K562 (cell line): ENCODE data around the gene TIGD1. TPM values are rescaled to one million over a fixed set of nuclear protein-coding genes. Genes with fewer than 3 reads are reported as not detected.

Experiments used
- ATAC-seq: fragments of 200-7000 bp; cut with Tn5 transposase; 3 replicates; pipeline ENCODE4 v1.9.1; 2020; ENCODE audit warnings: moderate library complexity
- BruUV-seq: library from RNA; stranded (reverse); fragments of 400-500 nt; replicated peaks from 2 replicates; lab custom pipeline; 2021; lab: Mats Ljungman, UMichigan
- CTCF ChIA-PET: fragments of 300-600 bp; formaldehyde crosslinking; extraction: SDS; loops from one replicate; lab custom pipeline; 2021; ENCODE audit warnings: low intra/inter-chr PET ratio; lab: Yijun Ruan, JAX
- POLR2A ChIA-PET: fragments of 300-600, 350-650 bp; sonication (Branson Sonifier 250); formaldehyde crosslinking; extraction: SDS; loops from one replicate; lab custom pipeline; 2021; ENCODE audit warnings: antibody characterized with exemption, inconsistent platforms; lab: Yijun Ruan, JAX
- DNase-seq, 4 experiments: peaks; one replicate each; pipeline versions ENCODE4 v3.0.0 to v3.0.0-alpha.2; 2011 to 2018; ENCODE audit warnings: low spot score in 3 of 4, mixed read lengths in 3 of 4; ENCODE audit errors: extremely low read depth in 1 of 4
- FAIRE-seq: peaks from 2 replicates; lab custom pipeline; 2011; peaks lifted over from hg19 to GRCh38; lab: Jason Lieb, UNC
- H2AFZ ChIP-seq: 2 replicates; pipeline ENCODE4 v1.6.0; 2011; ENCODE audit warnings: low read depth, low read length, control low read depth, inconsistent platforms
- H3K27ac ChIP-seq: fragments of 200-600 bp; 3 replicates; pipeline ENCODE4 v1.8.0; 2011; ENCODE audit warnings: low read depth, mild to moderate bottlenecking, control low read depth, inconsistent platforms, low read length, moderate library complexity, mixed read lengths; ENCODE audit errors: extremely low read depth
- H3K27me3 ChIP-seq, 2 experiments: fragments of 300-600 bp in 1 of 2; 2 replicates in 1 of 2; 3 replicates in 1 of 2; pipeline versions ENCODE4 v1.6.0 to v1.8.0; 2011; ENCODE audit warnings: inconsistent platforms in 2 of 2, low read length in 2 of 2, mild to moderate bottlenecking in 1 of 2, mixed read lengths in 1 of 2, moderate library complexity in 1 of 2; ENCODE audit not compliant: control insufficient read depth in 2 of 2, insufficient read depth in 2 of 2
- H3K36me3 ChIP-seq: fragments of 300-600 bp; 3 replicates; pipeline ENCODE4 v1.8.0; 2011; ENCODE audit warnings: mild to moderate bottlenecking, low read length, inconsistent platforms; ENCODE audit not compliant: control insufficient read depth, insufficient read depth
- H3K4me1 ChIP-seq, 2 experiments: fragments of 200-600 bp in 1 of 2; replicated peaks in 1 of 2; 2 replicates in 1 of 2; 3 replicates in 1 of 2; pipeline versions ENCODE4 v1.5.1 to v1.8.0; 2011; ENCODE audit warnings: inconsistent platforms in 2 of 2, low read length in 2 of 2, mild to moderate bottlenecking in 1 of 2, mixed read lengths in 1 of 2, moderate library complexity in 1 of 2; ENCODE audit not compliant: control insufficient read depth in 2 of 2, insufficient read depth in 2 of 2
- H3K4me2 ChIP-seq: 2 replicates; pipeline ENCODE4 v1.6.1; 2011; ENCODE audit warnings: low read length, control low read depth, inconsistent platforms, mixed read lengths; ENCODE audit not compliant: insufficient read depth
- H3K4me3 ChIP-seq: fragments of 200-600 bp; sonication (generic), shearing (Covaris generic); 2 replicates; pipeline ENCODE4 v1.5.1; 2016; ENCODE audit warnings: control low read depth, inconsistent platforms
- H3K79me2 ChIP-seq: fragments of 200-600 bp; 3 replicates; pipeline ENCODE4 v1.8.0; 2011; ENCODE audit warnings: low read length, inconsistent platforms; ENCODE audit not compliant: control insufficient read depth, insufficient read depth
- H3K9ac ChIP-seq, 2 experiments: 2 replicates each; pipeline versions ENCODE4 v1.6.0 to v1.6.1; 2011; ENCODE audit warnings: low read depth in 2 of 2, low read length in 2 of 2, control low read depth in 1 of 2, inconsistent platforms in 1 of 2, mild to moderate bottlenecking in 1 of 2, mixed read lengths in 1 of 2; ENCODE audit not compliant: insufficient read depth in 1 of 2
- H3K9me1 ChIP-seq: one replicate; pipeline ENCODE4 v1.6.0; 2011; ENCODE audit warnings: inconsistent platforms, mild to moderate bottlenecking, low read length, moderate library complexity; ENCODE audit not compliant: control insufficient read depth, insufficient read depth
- H3K9me3 ChIP-seq: replicated peaks from 2 replicates; pipeline ENCODE4 v1.5.1; 2011; ENCODE audit warnings: low read depth, low read length, inconsistent platforms; ENCODE audit not compliant: control insufficient read depth, insufficient read depth
- H4K20me1 ChIP-seq: replicated peaks from 2 replicates; pipeline ENCODE4 v1.6.1; 2011; ENCODE audit warnings: low read length, inconsistent platforms, mixed read lengths; ENCODE audit not compliant: control insufficient read depth, insufficient read depth
- ARID2 ChIP-seq: fragments of 450-650 bp; IDR thresholded peaks from 2 replicates; pipeline ENCODE4 v1.6.1; 2017; ENCODE audit warnings: antibody characterized with exemption, mild to moderate bottlenecking
- CEBPG ChIP-seq, 3 experiments: fragments of 200-800 bp in 1 of 3; sonication (Bioruptor generic) in 1 of 3; sonication (generic) in 1 of 3; formaldehyde crosslinking in 1 of 3; IDR thresholded peaks in 2 of 3; conservative IDR thresholded peaks in 1 of 3; 2 replicates each; pipeline versions ENCODE4 v1.6.1 to v1.8.0; 2016 to 2022; ENCODE audit warnings: missing compliant biosample characterization in 2 of 3, missing genetic modification characterization in 2 of 3, mild to moderate bottlenecking in 1 of 3, missing genetic modification reagents in 1 of 3
- DLX4 ChIP-seq: fragments of 250-450 bp; sonication (Bioruptor Pico); IDR thresholded peaks from 2 replicates; pipeline ENCODE4 v1.6.1; 2021; ENCODE audit warnings: mild to moderate bottlenecking
- KLF1 ChIP-seq: fragments of 450-650 bp; IDR thresholded peaks from 2 replicates; pipeline ENCODE4 v1.6.1; 2016; ENCODE audit warnings: missing genetic modification characterization, missing compliant biosample characterization
- NR4A1 ChIP-seq, 2 experiments: fragments of 250-450 bp in 1 of 2; fragments of 450-650 bp in 1 of 2; sonication (Bioruptor Pico) in 1 of 2; IDR thresholded peaks; 2 replicates each; pipeline versions ENCODE4 v1.4.0 to v1.6.1; 2016 to 2020; ENCODE audit warnings: mild to moderate bottlenecking in 2 of 2, missing compliant biosample characterization in 1 of 2, missing genetic modification characterization in 1 of 2, moderate library complexity in 1 of 2
- SFPQ ChIP-seq: fragments of 200-400 bp; formaldehyde crosslinking; IDR thresholded peaks from 2 replicates; pipeline ENCODE4 v1.6.1; 2017; ENCODE audit warnings: mild to moderate bottlenecking, low read depth, low read length, moderate library complexity
- STAT5B ChIP-seq: fragments of 250-450 bp; sonication (Bioruptor Pico); IDR thresholded peaks from 2 replicates; pipeline ENCODE4 v1.8.0; 2021; ENCODE audit warnings: mild to moderate bottlenecking, inconsistent platforms
- ZNF232 ChIP-seq: sonication (generic); formaldehyde crosslinking; IDR thresholded peaks from 2 replicates; pipeline ENCODE4 v1.8.0; 2022; ENCODE audit warnings: mild to moderate bottlenecking, missing genetic modification reagents
- ZNF274 ChIP-seq: IDR thresholded peaks from 2 replicates; pipeline ENCODE4 v1.6.1; 2011; ENCODE audit warnings: low read depth, mild to moderate bottlenecking, low read length, moderate library complexity, borderline replicate concordance
- ZNF79 ChIP-seq: fragments of 250-450 bp; sonication (Bioruptor Pico); IDR thresholded peaks from 2 replicates; pipeline ENCODE4 v1.4.0; 2020; ENCODE audit warnings: low read depth, mild to moderate bottlenecking, moderate library complexity
- WGBS: fragments of 100-300 bp; shearing (Covaris generic); methylation state at CpG from one replicate; pipeline ENCODE4 v1.1.6; 2016; ENCODE audit warnings: low coverage, mixed read lengths; ENCODE audit not compliant: insufficient coverage; ENCODE audit errors: missing lambda C conversion rate; 5-methylcytosine and 5-hydroxymethylcytosine counted together
- in situ Hi-C: fragments of 300-500 bp; cut with MboI; formaldehyde crosslinking; loops from 4 replicates; pipeline ENCODE4 v1.15.0; 2018; ENCODE audit warnings: inconsistent platforms, mixed read lengths
- intact Hi-C: fragments of 100-400 bp; cut with micrococcal nuclease; formaldehyde crosslinking; loops from 2 replicates; pipeline ENCODE4 v1.14.2; 2022
- polyA plus RNA-seq, 8 experiments: library from polyadenylated mRNA; depleted of rRNA in 4 of 8; stranded (reverse) in 5 of 8; unstranded in 3 of 8; fragments of >200 nt; fragmentation: Nextera tagmentation in 2 of 8; fragmentation: Illumina TruSeq in 1 of 8; extraction: Ambion mirVana in 2 of 8; extraction: Trizol in 1 of 8; gene quantifications; 2 replicates each; pipeline versions ENCODE4 v1.2.1 to v1.2.3, GENCODE V29; 2011 to 2014; ENCODE audit warnings: inconsistent platforms in 1 of 8, missing spikeins in 1 of 8
- total RNA-seq, 7 experiments: library from RNA; depleted of rRNA in 6 of 7; stranded (reverse); fragments of >200 nt in 6 of 7; fragmentation: Illumina TruSeq in 2 of 7; extraction: Trizol in 2 of 7; gene quantifications; 2 replicates each; pipeline versions ENCODE4 v1.2.1 to v1.2.3, GENCODE V29; 2011 to 2021; ENCODE audit warnings: low replicate concordance in 1 of 7
- TF ChIP-seq, protein P1 (sequence below): fragments of 250-450 bp; sonication (Bioruptor Pico); IDR thresholded peaks from 2 replicates; pipeline ENCODE4 v1.5.1; 2021; ENCODE audit warnings: mild to moderate bottlenecking
- TF ChIP-seq, protein P2 (sequence below), 2 experiments: IDR thresholded peaks; 2 replicates each; pipeline ENCODE4 v1.6.1; 2012; ENCODE audit warnings: improper control_type of control experiment in 2 of 2, low read depth in 2 of 2, low read length in 2 of 2, borderline replicate concordance in 1 of 2

Gene TIGD1
- total and polyA plus RNA-seq, 9 of the 15 experiments (the other 6 are each of a cell fraction or from before 2014, with no cell fraction given), result 2.0 to 10.1 (median 6.6) TPM

GRCh38 chr2:232528746-232529460, 21.5 kb downstream of the TIGD1 start:
- Histone ChIP-seq H3K9ac (no peak overlapping the region), H3K4me3 (no peak overlapping the region), H3K4me2 (no peak overlapping the region), H2AFZ (no peak overlapping the region), H3K27me3 (peaks cover 0 to 36% of the 10 kb centered on the region in 2 experiments; a peak in 2 of 5 replicates), H3K9me3 (no peaks in the 10 kb centered on the region), H4K20me1 (no peaks in the 10 kb centered on the region), H3K4me1 (peaks cover 0 to 7% of the 10 kb centered on the region in 2 experiments; a peak in 2 of 5 replicates), H3K79me2 (no peaks in the 10 kb centered on the region), H3K36me3 (no peaks in the 10 kb centered on the region), H3K9me1 (no peaks in the 10 kb centered on the region), H3K27ac (no peak overlapping the region)
- BruUV-seq, result no TSS peak
- in situ Hi-C loops, result no loop called here
- FAIRE-seq, result no peak
- ChIA-PET POLR2A (interaction anchor here (0.5 to 0.6 kb wide), 2 partner anchors 17 to 39 kb away, joined by 3 to 4 read pairs; no protein-coding TSS in a partner anchor), CTCF (no interaction called here)
- intact Hi-C loops, result no loop called here
- WGBS, result 0% methylated on average over 9 of the region's 11 CpGs
- ATAC-seq, result no peak
- no peak for DNase-seq
- TF ChIP-seq, protein P1, sequence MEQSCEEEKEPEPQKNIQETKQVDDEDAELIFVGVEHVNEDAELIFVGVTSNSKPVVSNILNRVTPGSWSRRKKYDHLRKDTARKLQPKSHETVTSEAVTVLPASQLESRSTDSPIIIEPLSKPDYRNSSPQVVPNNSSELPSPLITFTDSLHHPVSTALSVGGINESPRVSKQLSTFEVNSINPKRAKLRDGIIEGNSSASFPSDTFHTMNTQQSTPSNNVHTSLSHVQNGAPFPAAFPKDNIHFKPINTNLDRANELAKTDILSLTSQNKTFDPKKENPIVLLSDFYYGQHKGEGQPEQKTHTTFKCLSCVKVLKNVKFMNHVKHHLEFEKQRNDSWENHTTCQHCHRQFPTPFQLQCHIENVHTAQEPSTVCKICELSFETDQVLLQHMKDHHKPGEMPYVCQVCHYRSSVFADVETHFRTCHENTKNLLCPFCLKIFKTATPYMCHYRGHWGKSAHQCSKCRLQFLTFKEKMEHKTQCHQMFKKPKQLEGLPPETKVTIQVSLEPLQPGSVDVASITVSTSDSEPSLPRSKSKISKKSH (CRISPR knock-in tag), result no peak
- TF ChIP-seq STAT5B (CRISPR knock-in tag) (no peak), KLF1 (tag) (no peak), SFPQ (no peak), DLX4 (CRISPR knock-in tag) (no peak), NR4A1 (CRISPR knock-in tag; IDR thresholded peaks at IDR 0.05) (no peak), NR4A1 (tag; IDR thresholded peaks at IDR 0.05) (no peak), ZNF232 (no peak), ZNF79 (CRISPR knock-in tag) (no peak), ZNF274 (no peak), CEBPG (CRISPR knock-in tag; IDR thresholded peaks at IDR 0.05) (no peak), CEBPG (tag; conservative IDR thresholded peaks at IDR 0.05 in 1 of 2, IDR thresholded peaks at IDR 0.05 in 1 of 2) (no peak), ARID2 (no peak)
- TF ChIP-seq, protein P2, sequence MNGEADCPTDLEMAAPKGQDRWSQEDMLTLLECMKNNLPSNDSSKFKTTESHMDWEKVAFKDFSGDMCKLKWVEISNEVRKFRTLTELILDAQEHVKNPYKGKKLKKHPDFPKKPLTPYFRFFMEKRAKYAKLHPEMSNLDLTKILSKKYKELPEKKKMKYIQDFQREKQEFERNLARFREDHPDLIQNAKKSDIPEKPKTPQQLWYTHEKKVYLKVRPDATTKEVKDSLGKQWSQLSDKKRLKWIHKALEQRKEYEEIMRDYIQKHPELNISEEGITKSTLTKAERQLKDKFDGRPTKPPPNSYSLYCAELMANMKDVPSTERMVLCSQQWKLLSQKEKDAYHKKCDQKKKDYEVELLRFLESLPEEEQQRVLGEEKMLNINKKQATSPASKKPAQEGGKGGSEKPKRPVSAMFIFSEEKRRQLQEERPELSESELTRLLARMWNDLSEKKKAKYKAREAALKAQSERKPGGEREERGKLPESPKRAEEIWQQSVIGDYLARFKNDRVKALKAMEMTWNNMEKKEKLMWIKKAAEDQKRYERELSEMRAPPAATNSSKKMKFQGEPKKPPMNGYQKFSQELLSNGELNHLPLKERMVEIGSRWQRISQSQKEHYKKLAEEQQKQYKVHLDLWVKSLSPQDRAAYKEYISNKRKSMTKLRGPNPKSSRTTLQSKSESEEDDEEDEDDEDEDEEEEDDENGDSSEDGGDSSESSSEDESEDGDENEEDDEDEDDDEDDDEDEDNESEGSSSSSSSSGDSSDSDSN (IDR thresholded peaks at IDR 0.05; ENCODE audit: borderline replicate concordance in 1 of 2, low read depth in 2 of 2, low read length in 2 of 2), result no peak
